T-cell (primary cell): ENCODE data around the gene POLR3F. TPM values are rescaled to one million over a fixed set of nuclear protein-coding genes. Genes with fewer than 3 reads are reported as not detected.
"Not testable (repeated sequence)": the region's sequence is repeated elsewhere in the genome, so short reads cannot be mapped to it uniquely, and the experiment has no call there.

Source experiments
- ATAC-seq, 4 experiments: fragments of 200-7000 bp in 3 of 4; fragments of 150-1000 bp in 1 of 4; cut with Tn5 transposase; replicated peaks in 1 of 4; 1 replicate in 3 of 4; 2 replicates in 1 of 4; pipeline ENCODE4 v1.10.0; 2021; ENCODE audit warnings: moderate library complexity in 3 of 4, mild to moderate bottlenecking in 2 of 4, moderate number of reproducible peaks in 1 of 4
- CTCF ChIA-PET, 2 donors: fragments of 300-600 bp; sonication (Branson Sonifier 250); formaldehyde crosslinking; loops; one replicate each; lab custom pipeline; 2022; ENCODE audit warnings: antibody characterized with exemption in 2 of 2; lab: Charles Lee
- POLR2A ChIA-PET, 2 donors: fragments of 300-600 bp; sonication (Branson Sonifier 250); formaldehyde crosslinking; loops; one replicate each; lab custom pipeline; 2022; ENCODE audit warnings: antibody characterized with exemption in 2 of 2; lab: Charles Lee
- DNase-seq, 35 experiments: peaks; one replicate each; pipeline versions ENCODE4 v3.0.0 to v3.0.0-alpha.2; 2013 to 2023
- H3K27ac ChIP-seq: one replicate; pipeline ENCODE4 v1.5.1; 2013; ENCODE audit warnings: low read length
- H3K27me3 ChIP-seq, 2 experiments: replicated peaks in 1 of 2; 1 replicate in 1 of 2; 2 replicates in 1 of 2; pipeline versions ENCODE4 v1.6.1 to v1.7.0; 2013; ENCODE audit warnings: low read length in 1 of 2, mixed read lengths in 1 of 2; ENCODE audit not compliant: control insufficient read depth in 2 of 2, insufficient read depth in 2 of 2; ENCODE audit errors: extremely low read depth in 1 of 2
- H3K36me3 ChIP-seq, 2 donors: 1 replicate in 1 of 2; 2 replicates in 1 of 2; pipeline versions ENCODE4 v1.6.1 to v1.7.0; 2013; ENCODE audit warnings: low read length in 1 of 2; ENCODE audit not compliant: control insufficient read depth in 2 of 2, insufficient read depth in 1 of 2; ENCODE audit errors: extremely low read depth in 1 of 2
- H3K4me1 ChIP-seq, 2 experiments: 1 replicate in 1 of 2; 2 replicates in 1 of 2; pipeline versions ENCODE4 v1.6.1 to v1.7.0; 2013; ENCODE audit warnings: low read length in 2 of 2, mixed read lengths in 1 of 2; ENCODE audit not compliant: insufficient read depth in 2 of 2, control insufficient read depth in 1 of 2; ENCODE audit errors: extremely low read depth in 1 of 2
- H3K4me3 ChIP-seq, 2 donors: 1 replicate in 1 of 2; 2 replicates in 1 of 2; pipeline versions ENCODE4 v1.5.1 to v1.7.0; 2013; ENCODE audit warnings: mild to moderate bottlenecking in 2 of 2, low read length in 1 of 2, moderate library complexity in 1 of 2; ENCODE audit not compliant: control insufficient read depth in 1 of 2; ENCODE audit errors: extremely low read depth in 1 of 2
- H3K9me3 ChIP-seq: 2 replicates; pipeline ENCODE4 v1.7.0; 2013
- H3K27ac Mint-ChIP-seq, 2 donors: one replicate each; pipeline ENCODE4 v1.8.0; 2020 to 2021; ENCODE audit warnings: mild to moderate bottlenecking in 2 of 2, mixed read lengths in 2 of 2
- H3K27me3 Mint-ChIP-seq, 2 donors: one replicate each; pipeline ENCODE4 v1.8.0; 2021 to 2022; ENCODE audit warnings: mixed read lengths in 2 of 2
- H3K36me3 Mint-ChIP-seq: one replicate; pipeline ENCODE4 v1.8.0; 2021; ENCODE audit warnings: mixed read lengths
- H3K4me1 Mint-ChIP-seq, 3 donors: one replicate each; pipeline ENCODE4 v1.8.0; 2020 to 2022; ENCODE audit warnings: mixed read lengths in 3 of 3, mild to moderate bottlenecking in 1 of 3
- H3K4me3 Mint-ChIP-seq, 3 donors: one replicate each; pipeline ENCODE4 v1.8.0; 2020 to 2022; ENCODE audit warnings: mild to moderate bottlenecking in 3 of 3, mixed read lengths in 3 of 3, moderate library complexity in 3 of 3
- H3K9me3 Mint-ChIP-seq, 3 donors: one replicate each; pipeline ENCODE4 v1.8.0; 2020 to 2022; ENCODE audit warnings: mixed read lengths in 3 of 3
- WGBS: methylation state at CpG from one replicate; pipeline ENCODE4 v1.1.5; 2013; ENCODE audit warnings: missing lambda C conversion rate; ENCODE audit not compliant: insufficient coverage; 5-methylcytosine and 5-hydroxymethylcytosine counted together
- total RNA-seq, 35 experiments: library from RNA in 6 of 35; stranded (reverse) in 6 of 35; fragments of 120-200 nt in 1 of 35; gene quantifications; one replicate each; pipeline versions ENCODE4 v1.2.1 to v1.2.4 and lab custom pipeline; 2013 to 2026

Gene POLR3F
- total RNA-seq, 5 donors from 2014 or later (not counting 1 experiment from before 2014, with no cell fraction given): 5.9 to 8.8 (median 8.3) TPM

- peak; percentile 84 to 95 (median 92) for ATAC-seq
- H3K4me1 Mint-ChIP-seq: peaks cover 45 to 50% (median 46%) of the 10 kb centered on the region in 3 donors
- Histone ChIP-seq H3K9me3 (no peaks in the 10 kb centered on the region), H3K27ac (peak within 1 kb of the TSS; percentile 100), H3K27me3 (no peaks in the 10 kb centered on the region), H3K4me1 (peaks cover 13 to 18% of the 10 kb centered on the region in 2 experiments), H3K4me3 (peak within 1 kb of the TSS; percentile 91 to 98), H3K36me3 (peaks cover 0 to 23% of the 10 kb centered on the region in 2 donors)
- WGBS: 0% methylated on average over 67 of the region's 69 CpGs
- peak within 1 kb of the TSS; percentile 99 to 100 (median 100) for H3K4me3 Mint-ChIP-seq
- DNase-seq: peak; percentile 92 to 100 (median 99)
- peak within 1 kb of the TSS; percentile 100 for H3K27ac Mint-ChIP-seq
- ChIA-PET CTCF (interaction anchor here (0.5 to 2.8 kb wide), 17 partner anchors 8 to 1545 kb away, joined by 3 to 41 read pairs (median 4); partner anchors contain the start of genes DZANK1 (in 2 of the 2), RBBP9 (in 2 of the 2), CFAP61 (in 1 of the 2) and CRNKL1 (in 1 of the 2)), POLR2A (interaction anchor here (0.6 to 3.4 kb wide), 30 partner anchors 8 to 1948 kb away, joined by 3 to 59 read pairs (median 4); partner anchors contain the start of genes DZANK1 (in 2 of the 2), POLR3F (in 2 of the 2), RBBP9 (in 2 of the 2) and SMIM26 (in 2 of the 2))
- peaks cover 18% of the 10 kb centered on the region for H3K36me3 Mint-ChIP-seq
- no peaks in the 10 kb centered on the region for H3K27me3 Mint-ChIP-seq
- no peaks in the 10 kb centered on the region for H3K9me3 Mint-ChIP-seq
Observed at GRCh38 chr20:18507218-18508191, 40.3 kb downstream of the POLR3F start, which contains the start of gene SEC23B. Gene SEC23B, plus strand, starts transcription at chr20:18507940. Its CDS starts 2,896 bp downstream, at chr20:18510836.

- ChIA-PET CTCF (no interaction called here), POLR2A (no interaction called here)
- Mint-ChIP-seq H3K4me3 (no peak overlapping the region), H3K9me3 (no peaks in the 10 kb centered on the region), H3K36me3 (peaks cover 29% of the 10 kb centered on the region), H3K27me3 (no peaks in the 10 kb centered on the region), H3K4me1 (peaks cover 54 to 69% (median 56%) of the 10 kb centered on the region in 3 donors), H3K27ac (no peak overlapping the region)
- no peak overlapping the region for H3K4me3 ChIP-seq
- H3K27me3 ChIP-seq: no peaks in the 10 kb centered on the region
- no CpG with 5 or more reads among the region's 1 CpG for WGBS
- DNase-seq: no peak
- H3K4me1 ChIP-seq: peaks cover 10 to 22% of the 10 kb centered on the region in 2 experiments
- no peaks in the 10 kb centered on the region for H3K9me3 ChIP-seq
- no peak overlapping the region for H3K27ac ChIP-seq
- H3K36me3 ChIP-seq: peaks cover 2 to 37% of the 10 kb centered on the region in 2 donors
- ATAC-seq: no peak
Observed at GRCh38 chr20:18511571-18511970, 44.4 kb downstream of the POLR3F start.

- Mint-ChIP-seq H3K4me3 (no peak overlapping the region), H3K27me3 (no peaks in the 10 kb centered on the region), H3K4me1 (peaks cover 41 to 56% (median 43%) of the 10 kb centered on the region in 3 donors), H3K9me3 (no peaks in the 10 kb centered on the region), H3K36me3 (peaks cover 29% of the 10 kb centered on the region), H3K27ac (no peak overlapping the region)
- POLR2A ChIA-PET: interaction anchor here (0.6 to 0.7 kb wide), 4 partner anchors 26 to 107 kb away, joined by 4 read pairs; no protein-coding TSS in a partner anchor
- H3K9me3 ChIP-seq: no peaks in the 10 kb centered on the region
- no peak for ATAC-seq
- H3K4me1 ChIP-seq: peaks cover 3 to 13% of the 10 kb centered on the region in 2 experiments
- 96% methylated on average over 3 of the region's 7 CpGs for WGBS
- CTCF ChIA-PET: no interaction called here
- H3K36me3 ChIP-seq: peaks cover 2 to 40% of the 10 kb centered on the region in 2 donors
- DNase-seq: no peak
- H3K4me3 ChIP-seq: no peak overlapping the region
- no peak overlapping the region for H3K27ac ChIP-seq
- H3K27me3 ChIP-seq: no peaks in the 10 kb centered on the region
Observed at GRCh38 chr20:18513208-18513607, 46.0 kb downstream of the POLR3F start.

- ChIA-PET CTCF (interaction anchor here in 1 of 2 donors (0.5 kb wide), 1 partner anchor 51 kb away, joined by 3 read pairs; no protein-coding TSS in a partner anchor), POLR2A (no interaction called here)
Observed at GRCh38 chr20:18514127-18514526, 46.9 kb downstream of the POLR3F start.

GRCh38 chr20:18515973-18516372 is 48.8 kb downstream of the POLR3F start:
- Mint-ChIP-seq H3K9me3 (no peaks in the 10 kb centered on the region), H3K27me3 (no peaks in the 10 kb centered on the region), H3K4me1 (peaks cover 16 to 30% (median 20%) of the 10 kb centered on the region in 3 donors), H3K27ac (no peak overlapping the region), H3K36me3 (peaks cover 23% of the 10 kb centered on the region), H3K4me3 (no peak overlapping the region)
- Histone ChIP-seq H3K27me3 (no peaks in the 10 kb centered on the region), H3K36me3 (peaks cover 2 to 27% of the 10 kb centered on the region in 2 donors), H3K27ac (no peak overlapping the region), H3K9me3 (no peaks in the 10 kb centered on the region), H3K4me3 (no peak overlapping the region), H3K4me1 (peaks cover 0 to 4% of the 10 kb centered on the region in 2 experiments)
- ChIA-PET CTCF (interaction anchor here in 1 of 2 donors (0.5 to 0.9 kb wide), 2 partner anchors 9 to 138 kb away, joined by 3 to 4 read pairs; no protein-coding TSS in a partner anchor), POLR2A (interaction anchor here (0.6 to 1.2 kb wide), 9 partner anchors 9 to 1903 kb away, joined by 4 to 10 read pairs (median 7); no protein-coding TSS in a partner anchor)
- DNase-seq (no peak), ATAC-seq (no peak)

More at GRCh38 chr20:18514127-18514526, 46.9 kb downstream of the POLR3F start:
- H3K4me1 Mint-ChIP-seq: peaks cover 32 to 47% (median 34%) of the 10 kb centered on the region in 3 donors
- H3K4me3 Mint-ChIP-seq: no peak overlapping the region
- DNase-seq (no peak), ATAC-seq (no peak)
- Histone ChIP-seq H3K4me3 (no peak overlapping the region), H3K9me3 (no peaks in the 10 kb centered on the region), H3K36me3 (peaks cover 2 to 40% of the 10 kb centered on the region in 2 donors), H3K27me3 (no peaks in the 10 kb centered on the region), H3K4me1 (peaks cover 0 to 4% of the 10 kb centered on the region in 2 experiments), H3K27ac (no peak overlapping the region)
- peaks cover 29% of the 10 kb centered on the region for H3K36me3 Mint-ChIP-seq
- no peaks in the 10 kb centered on the region for H3K9me3 Mint-ChIP-seq
- H3K27me3 Mint-ChIP-seq: no peaks in the 10 kb centered on the region
- WGBS: 98% methylated on average over 5 of the region's 5 CpGs
- no peak overlapping the region for H3K27ac Mint-ChIP-seq

- H3K27ac Mint-ChIP-seq, CTCF ChIA-PET, H3K27ac ChIP-seq, ATAC-seq, H3K9me3 ChIP-seq, H3K4me1 ChIP-seq, H3K9me3 Mint-ChIP-seq, H3K27me3 Mint-ChIP-seq, H3K27me3 ChIP-seq, H3K4me3 Mint-ChIP-seq, DNase-seq, POLR2A ChIA-PET, H3K4me3 ChIP-seq, H3K4me1 Mint-ChIP-seq: not testable (repeated sequence)
- WGBS: 94% methylated on average over 5 of the region's 9 CpGs
- H3K36me3 Mint-ChIP-seq: peaks cover 26% of the 10 kb centered on the region
- peaks cover 9 to 32% of the 10 kb centered on the region in 2 donors for H3K36me3 ChIP-seq
Observed at GRCh38 chr20:18522066-18522465, 54.9 kb downstream of the POLR3F start.
